Kidney (tissue), 14 donors: Measurements from ENCODE around the gene CADPS2. TPM values are rescaled to one million over a fixed set of nuclear protein-coding genes. Genes with fewer than 3 reads are reported as not detected.
A peak's percentile ranks its signal among the peaks of the same experiment; 100 is the strongest.

Experiments used
- DNase-seq, 5 donors: peaks; one replicate each; pipeline ENCODE4 v3.0.0-alpha.2; 2013 to 2020
- FAIRE-seq: peaks from 2 replicates; lab custom pipeline; 2012; peaks lifted over from hg19 to GRCh38; lab: Jason Lieb, UNC
- H3K27ac ChIP-seq, 2 donors: one replicate each; pipeline ENCODE4 v1.7.0; 2013; ENCODE audit warnings: low read depth in 2 of 2, low read length in 2 of 2, inconsistent platforms in 1 of 2
- H3K27me3 ChIP-seq: one replicate; pipeline ENCODE4 v1.7.1; 2013; ENCODE audit warnings: low read length, inconsistent platforms; ENCODE audit not compliant: control insufficient read depth, insufficient read depth
- H3K36me3 ChIP-seq, 3 donors: one replicate each; pipeline versions ENCODE4 v1.7.0 to v1.7.1; 2013; ENCODE audit warnings: low read length in 3 of 3, control low read depth in 1 of 3, inconsistent platforms in 1 of 3; ENCODE audit not compliant: insufficient read depth in 3 of 3, control insufficient read depth in 2 of 3
- H3K4me1 ChIP-seq, 3 donors: one replicate each; pipeline versions ENCODE4 v1.7.0 to v1.7.1; 2013; ENCODE audit warnings: low read length in 3 of 3, inconsistent platforms in 1 of 3, low read depth in 1 of 3; ENCODE audit not compliant: control insufficient read depth in 2 of 3, insufficient read depth in 2 of 3
- H3K4me3 ChIP-seq, 3 donors: one replicate each; pipeline versions ENCODE4 v1.7.0 to v1.8.1; 2013; ENCODE audit warnings: low read length in 3 of 3, control low read depth in 1 of 3, inconsistent platforms in 1 of 3
- H3K9ac ChIP-seq, 3 donors: one replicate each; pipeline versions ENCODE4 v1.7.0 to v1.7.1; 2013; ENCODE audit warnings: low read length in 3 of 3, control low read depth in 1 of 3, inconsistent platforms in 1 of 3
- H3K9me3 ChIP-seq, 3 donors: one replicate each; pipeline versions ENCODE4 v1.7.0 to v1.7.1; 2013; ENCODE audit warnings: low read length in 3 of 3, control low read depth in 1 of 3, inconsistent platforms in 1 of 3; ENCODE audit not compliant: control insufficient read depth in 2 of 3, insufficient read depth in 1 of 3
- intact Hi-C: fragments of 100-400 bp; cut with DNase I; formaldehyde crosslinking; loops from one replicate; pipeline ENCODE4 v1.11.1; 2022
- polyA plus RNA-seq: library from polyadenylated mRNA; stranded (reverse); fragments of 350-450 nt; fragmentation: Illumina TruSeq; extraction: RNeasy Lipid Tissue Mini Kit (QIAGEN cat#74804); gene quantifications from one replicate; pipeline ENCODE4 v1.2.3, GENCODE V29; 2014; ENCODE audit warnings: low read depth, low replicate concordance; ENCODE audit not compliant: insufficient read depth
- total RNA-seq: library from RNA; stranded (reverse); fragmentation: NEBNext Ultra II Directional; extraction: Animal tissue kit (Norgen Biotek cat#: 25700); gene quantifications from one replicate; pipeline ENCODE4 v1.2.1, GENCODE V29; 2021
- TF ChIP-seq, protein P1 (sequence below): IDR thresholded peaks from 3 replicates; pipeline ENCODE4 v1.5.1; 2012; ENCODE audit warnings: mild to moderate bottlenecking, moderate library complexity, borderline replicate concordance; ENCODE audit not compliant: insufficient read depth; ENCODE audit errors: extremely low read depth
- donor health status: control.
- donor health status: control.
- donor health status: control.
- donor health status: control.
- donor health status: control.
- donor health status: DM: yes; HTN: yes; CAD: no.
- donor health status: Normal renal cell carcinoma (clear cell type).

Gene CADPS2
- total and polyA plus RNA-seq, 2 donors from 2014 or later: 33.0 to 39.9 TPM

DNA sequence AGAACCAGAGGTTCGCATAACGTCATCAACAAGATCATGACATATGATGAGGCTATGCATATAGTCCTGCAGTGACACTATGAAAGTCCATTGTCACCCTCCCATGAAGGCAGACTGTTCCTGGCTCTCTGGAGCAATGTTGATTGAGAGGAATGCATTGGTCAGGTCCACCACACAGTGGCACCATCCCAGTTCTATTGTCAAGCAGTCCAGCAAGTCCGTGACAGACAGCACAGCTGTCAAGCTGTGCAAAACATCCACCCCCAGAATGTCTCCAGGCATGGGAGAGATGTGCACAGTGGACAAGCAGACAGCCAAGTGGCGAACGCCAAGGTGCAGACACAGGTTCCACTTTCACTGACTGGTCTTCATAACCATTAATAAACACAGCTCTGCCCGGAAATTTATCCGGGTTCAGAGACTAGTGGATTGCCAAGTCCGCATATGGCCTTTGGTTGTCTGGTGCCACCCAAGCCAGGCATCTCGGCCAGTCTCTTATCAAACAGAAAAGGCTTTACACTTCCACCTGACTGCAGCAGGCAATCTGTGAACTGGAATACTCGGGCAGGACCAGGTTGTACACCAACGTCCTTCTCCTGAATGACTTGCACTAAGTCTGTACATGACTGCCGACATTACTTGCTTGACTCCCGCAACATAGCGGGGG is 194.6 kb downstream of the CADPS2 start:
- H3K36me3 ChIP-seq: no peaks in the 10 kb centered on the region
- no peak overlapping the region for H3K27ac ChIP-seq
- DNase-seq: no peak
- no peak overlapping the region for H3K4me3 ChIP-seq
- intact Hi-C loops: no loop called here
- TF ChIP-seq, protein P1, sequence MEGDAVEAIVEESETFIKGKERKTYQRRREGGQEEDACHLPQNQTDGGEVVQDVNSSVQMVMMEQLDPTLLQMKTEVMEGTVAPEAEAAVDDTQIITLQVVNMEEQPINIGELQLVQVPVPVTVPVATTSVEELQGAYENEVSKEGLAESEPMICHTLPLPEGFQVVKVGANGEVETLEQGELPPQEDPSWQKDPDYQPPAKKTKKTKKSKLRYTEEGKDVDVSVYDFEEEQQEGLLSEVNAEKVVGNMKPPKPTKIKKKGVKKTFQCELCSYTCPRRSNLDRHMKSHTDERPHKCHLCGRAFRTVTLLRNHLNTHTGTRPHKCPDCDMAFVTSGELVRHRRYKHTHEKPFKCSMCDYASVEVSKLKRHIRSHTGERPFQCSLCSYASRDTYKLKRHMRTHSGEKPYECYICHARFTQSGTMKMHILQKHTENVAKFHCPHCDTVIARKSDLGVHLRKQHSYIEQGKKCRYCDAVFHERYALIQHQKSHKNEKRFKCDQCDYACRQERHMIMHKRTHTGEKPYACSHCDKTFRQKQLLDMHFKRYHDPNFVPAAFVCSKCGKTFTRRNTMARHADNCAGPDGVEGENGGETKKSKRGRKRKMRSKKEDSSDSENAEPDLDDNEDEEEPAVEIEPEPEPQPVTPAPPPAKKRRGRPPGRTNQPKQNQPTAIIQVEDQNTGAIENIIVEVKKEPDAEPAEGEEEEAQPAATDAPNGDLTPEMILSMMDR: no peak
- no peak overlapping the region for H3K9ac ChIP-seq
- FAIRE-seq: no peak
- no peaks in the 10 kb centered on the region for H3K27me3 ChIP-seq
- no peaks in the 10 kb centered on the region for H3K9me3 ChIP-seq
- H3K4me1 ChIP-seq: no peaks in the 10 kb centered on the region

DNA sequence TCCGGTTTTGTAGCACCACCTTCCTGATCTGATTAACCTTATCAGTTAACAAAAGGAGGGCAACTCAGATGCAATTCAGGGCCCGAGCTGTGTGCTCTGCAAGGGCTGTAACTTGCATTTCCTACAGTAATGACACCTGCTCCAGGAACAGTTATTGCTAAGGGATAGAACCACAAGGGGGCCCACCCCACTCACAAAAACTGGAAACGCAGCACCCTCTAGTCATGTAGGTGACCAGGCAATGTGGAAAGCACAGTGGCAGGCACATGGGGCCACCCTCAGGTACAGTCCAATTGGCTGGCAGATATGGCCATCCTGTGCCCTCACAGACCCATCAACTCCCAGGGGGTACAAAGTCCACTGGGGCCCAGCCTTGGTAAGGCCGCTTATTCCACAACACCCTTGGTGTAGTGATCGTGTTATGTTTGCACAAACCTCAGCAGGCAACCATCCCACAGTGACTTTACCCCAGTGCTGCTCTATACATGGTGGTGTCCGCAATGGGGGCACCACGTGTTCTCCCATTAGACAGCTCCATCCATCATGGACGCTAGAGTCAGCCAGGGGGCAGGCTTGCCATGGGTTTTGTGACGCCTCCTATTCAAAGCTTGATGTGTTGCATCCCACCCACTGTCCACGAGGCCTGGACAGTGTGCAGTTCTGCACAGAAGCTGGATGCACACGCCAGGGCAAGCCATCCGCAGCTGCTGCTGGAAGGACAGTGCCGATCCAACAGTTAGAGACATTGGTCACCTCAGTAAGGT is 196.7 kb downstream of the CADPS2 start:
- FAIRE-seq (no peak), DNase-seq (no peak)
- H3K4me3 ChIP-seq: no peak overlapping the region
- no peaks in the 10 kb centered on the region for H3K36me3 ChIP-seq
- TF ChIP-seq, protein P1: no peak
- no peaks in the 10 kb centered on the region for H3K9me3 ChIP-seq
- H3K4me1 ChIP-seq: no peaks in the 10 kb centered on the region
- intact Hi-C loops: no loop called here
- no peaks in the 10 kb centered on the region for H3K27me3 ChIP-seq
- no peak overlapping the region for H3K27ac ChIP-seq
- no peak overlapping the region for H3K9ac ChIP-seq

DNA sequence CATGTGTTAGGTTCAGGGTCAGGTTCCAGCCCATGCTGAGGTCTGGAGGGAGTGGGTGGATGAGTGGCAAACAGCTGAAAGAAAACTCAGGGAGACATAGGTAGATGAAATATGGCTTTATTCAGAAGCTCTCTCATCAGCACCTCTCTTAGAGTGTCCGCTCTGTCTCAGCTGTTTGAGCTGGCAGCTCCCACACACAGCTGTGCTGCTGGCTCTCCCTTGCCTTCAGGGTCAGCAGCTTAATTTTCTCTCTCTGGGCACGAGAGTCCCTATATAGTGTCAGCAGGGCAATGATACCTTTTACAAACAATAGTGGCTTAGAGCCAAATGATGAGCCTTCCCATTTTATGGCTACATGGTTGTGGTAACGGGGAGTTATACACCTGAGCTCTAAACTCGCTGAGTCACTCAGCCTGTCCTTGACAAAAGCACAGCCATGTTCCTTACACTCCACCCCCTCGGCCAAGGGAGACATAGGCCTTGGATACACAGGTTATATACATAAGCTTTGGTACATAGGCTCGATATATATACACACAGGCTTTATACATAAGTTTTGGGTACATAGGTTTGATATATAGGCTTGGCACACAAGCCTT is 197.8 kb downstream of the CADPS2 start:
- Histone ChIP-seq H3K4me3 (no peak overlapping the region), H3K27me3 (no peaks in the 10 kb centered on the region), H3K36me3 (no peaks in the 10 kb centered on the region), H3K9ac (no peak overlapping the region), H3K9me3 (no peaks in the 10 kb centered on the region), H3K4me1 (no peaks in the 10 kb centered on the region), H3K27ac (no peak overlapping the region)
- TF ChIP-seq, protein P1: no peak
- intact Hi-C loops: no loop called here
- FAIRE-seq: no peak
- DNase-seq: peak in 3 of 5 donors; percentile 58 to 74 (median 68)
